Activated CD4-positive, alpha-beta T cell treated with anti-CD3 and anti-CD28 coated beads, Interleukin-2, amount 10 ng/mL, durations not matched to agents 24 days and 14 days (primary cell): ENCODE measurements around the gene NFIA. TPM values are rescaled to one million over a fixed set of nuclear protein-coding genes. Genes with fewer than 3 reads are reported as not detected.

ENCODE experiments used
- DNase-seq: peaks from one replicate; pipeline ENCODE4 v3.0.0; 2022
- H3K27ac Mint-ChIP-seq: one replicate; pipeline ENCODE4 v1.8.0; 2022; ENCODE audit warnings: mild to moderate bottlenecking, mixed read lengths
- H3K27me3 Mint-ChIP-seq: one replicate; pipeline ENCODE4 v1.8.0; 2022; ENCODE audit warnings: mixed read lengths
- H3K36me3 Mint-ChIP-seq: one replicate; pipeline ENCODE4 v1.8.0; 2022; ENCODE audit warnings: low read depth, mild to moderate bottlenecking, mixed read lengths
- H3K4me1 Mint-ChIP-seq: one replicate; pipeline ENCODE4 v1.8.0; 2021; ENCODE audit warnings: mixed read lengths
- H3K4me3 Mint-ChIP-seq: one replicate; pipeline ENCODE4 v1.8.0; 2022; ENCODE audit warnings: mild to moderate bottlenecking, moderate library complexity, mixed read lengths
- H3K9me3 Mint-ChIP-seq: one replicate; pipeline ENCODE4 v1.8.0; 2021; ENCODE audit warnings: mixed read lengths
- intact Hi-C: fragments of 100-400 bp; cut with micrococcal nuclease; formaldehyde crosslinking; loops from one replicate; pipeline ENCODE4 v1.15.1; 2023
- total RNA-seq: library from RNA; stranded (reverse); gene quantifications from 2 replicates; pipeline ENCODE4 v1.2.3, GENCODE V29; 2022

Gene NFIA
- total RNA-seq, 1 donor from 2014 or later = 0.63 TPM

- Mint-ChIP-seq H3K9me3 (peaks cover 4% of the 10 kb centered on the region), H3K4me1 (no peaks in the 10 kb centered on the region), H3K27ac (no peak overlapping the region), H3K36me3 (no peaks in the 10 kb centered on the region), H3K4me3 (no peak overlapping the region), H3K27me3 (peaks cover 10% of the 10 kb centered on the region)
- DNase-seq = no peak
- intact Hi-C loops = no loop called here
These were observed 422.6 kb downstream of the NFIA start for GRCh38 chr1:61504852-61505390.

GRCh38 chr1:61506236-61506635, 423.9 kb downstream of the NFIA start:
- Mint-ChIP-seq H3K9me3 (peaks cover 4% of the 10 kb centered on the region), H3K4me3 (no peak overlapping the region), H3K36me3 (no peaks in the 10 kb centered on the region), H3K27ac (no peak overlapping the region), H3K4me1 (no peaks in the 10 kb centered on the region), H3K27me3 (peaks cover 12% of the 10 kb centered on the region)
- no peak for DNase-seq
- intact Hi-C loops = no loop called here

- no peaks in the 10 kb centered on the region for H3K36me3 Mint-ChIP-seq
- no peak overlapping the region for H3K4me3 Mint-ChIP-seq
- H3K4me1 Mint-ChIP-seq = no peaks in the 10 kb centered on the region
- peaks cover 4% of the 10 kb centered on the region for H3K9me3 Mint-ChIP-seq
- peaks cover 15% of the 10 kb centered on the region for H3K27me3 Mint-ChIP-seq
- H3K27ac Mint-ChIP-seq = no peak overlapping the region
- intact Hi-C loops = no loop called here
- DNase-seq = no peak
These were observed 424.7 kb downstream of the NFIA start for GRCh38 chr1:61506944-61507500.
